Thymus (tissue), 11 donors: ENCODE data around the gene IRX5. TPM values are rescaled to one million over a fixed set of nuclear protein-coding genes. Genes with fewer than 3 reads are reported as not detected.

Experiments
- DNase-seq, 9 donors: peaks; one replicate each; pipeline ENCODE4 v3.0.0-alpha.2; 2013; ENCODE audit warnings: low spot score in 9 of 9, low read depth in 6 of 9, missing footprints in 1 of 9
- H3K27ac ChIP-seq, 2 donors: one replicate each; pipeline ENCODE4 v1.5.1; 2013; ENCODE audit warnings: control low read depth in 1 of 2, low read depth in 1 of 2, low read length in 1 of 2, mild to moderate bottlenecking in 1 of 2, moderate library complexity in 1 of 2
- H3K27me3 ChIP-seq, 2 donors: one replicate each; pipeline ENCODE4 v1.5.1; 2013; ENCODE audit warnings: low read length in 1 of 2; ENCODE audit not compliant: control insufficient read depth in 2 of 2, insufficient read depth in 1 of 2
- H3K36me3 ChIP-seq, 2 donors: one replicate each; pipeline ENCODE4 v1.5.1; 2013; ENCODE audit warnings: low read length in 1 of 2, mild to moderate bottlenecking in 1 of 2, moderate library complexity in 1 of 2; ENCODE audit not compliant: control insufficient read depth in 2 of 2, insufficient read depth in 2 of 2
- H3K4me1 ChIP-seq, 2 donors: one replicate each; pipeline ENCODE4 v1.5.1; 2013; ENCODE audit warnings: low read length in 2 of 2; ENCODE audit not compliant: control insufficient read depth in 2 of 2, insufficient read depth in 2 of 2
- H3K4me3 ChIP-seq, 2 donors: one replicate each; pipeline ENCODE4 v1.5.1; 2013; ENCODE audit warnings: low read length in 2 of 2, control low read depth in 1 of 2, mild to moderate bottlenecking in 1 of 2
- H3K9me3 ChIP-seq, 2 donors: one replicate each; pipeline ENCODE4 v1.5.1; 2013; ENCODE audit warnings: low read length in 1 of 2, mild to moderate bottlenecking in 1 of 2; ENCODE audit not compliant: control insufficient read depth in 2 of 2, insufficient read depth in 1 of 2
- WGBS: extraction: QIAGEN DNeasy Blood & Tissue Kit; methylation state at CpG from one replicate; pipeline ENCODE4 v1.1.7; 2013; 5-methylcytosine and 5-hydroxymethylcytosine counted together
- polyA plus RNA-seq: library from polyadenylated mRNA; stranded (reverse); fragments of 200-250 nt; gene quantifications from one replicate; pipeline ENCODE4 v1.2.3, GENCODE V29; 2013
- total RNA-seq: library from RNA; stranded (reverse); fragments of 120-200 nt; gene quantifications from one replicate; pipeline ENCODE4 v1.2.4, GENCODE V29; 2013
- donor health status: healthy.

The IRX5 gene
- total and polyA plus RNA-seq, 2 donors = 0.61 to 0.87 TPM

GRCh38 chr16:54928411-54929089 lies 2.1 kb upstream of the IRX5 start:
- peaks cover 29 to 56% of the 10 kb centered on the region in 2 donors for H3K27me3 ChIP-seq
- peaks cover 26 to 32% of the 10 kb centered on the region in 2 donors for H3K4me1 ChIP-seq
- H3K36me3 ChIP-seq = no peaks in the 10 kb centered on the region
- H3K27ac ChIP-seq = no peak overlapping the region
- under 1% methylated on average over 98 of the region's 101 CpGs for WGBS
- peaks cover 1 to 2% of the 10 kb centered on the region in 2 donors for H3K9me3 ChIP-seq
- peak overlapping the region; percentile 56 to 74 for H3K4me3 ChIP-seq
- peak in 5 of 9 donors; percentile 46 to 78 (median 63) for DNase-seq

- no peaks in the 10 kb centered on the region for H3K36me3 ChIP-seq
- peaks cover 1 to 2% of the 10 kb centered on the region in 2 donors for H3K9me3 ChIP-seq
- peak; percentile 98 to 100 (median 99) for DNase-seq
- 1% methylated on average over 73 of the region's 73 CpGs for WGBS
- peaks cover 26 to 32% of the 10 kb centered on the region in 2 donors for H3K4me1 ChIP-seq
- peak overlapping the region; percentile 58 to 74 for H3K4me3 ChIP-seq
- H3K27me3 ChIP-seq = peaks cover 34 to 63% of the 10 kb centered on the region in 2 donors
- H3K27ac ChIP-seq = peak overlapping the region; percentile 1 to 77
Measured at GRCh38 chr16:54929090-54930004, 1.3 kb upstream of the IRX5 start.

GRCh38 chr16:54930869-54931119 lies 129 bp downstream of the IRX5 start:
- Histone ChIP-seq H3K9me3 (peaks cover 1 to 2% of the 10 kb centered on the region in 2 donors), H3K4me3 (peak overlapping the region; percentile 55 to 58), H3K36me3 (no peaks in the 10 kb centered on the region), H3K27ac (no peak overlapping the region), H3K27me3 (peaks cover 48 to 78% of the 10 kb centered on the region in 2 donors), H3K4me1 (peaks cover 26 to 32% of the 10 kb centered on the region in 2 donors)
- DNase-seq = no peak
- under 1% methylated on average over 22 of the region's 24 CpGs for WGBS

GRCh38 chr16:54931120-54932014 lies 702 bp downstream of the IRX5 start:
- peaks cover 54 to 80% of the 10 kb centered on the region in 2 donors for H3K27me3 ChIP-seq
- H3K4me1 ChIP-seq = peaks cover 30 to 32% of the 10 kb centered on the region in 2 donors
- WGBS = 4% methylated on average over 91 of the region's 91 CpGs
- DNase-seq = peak in 4 of 9 donors; percentile 27 to 68 (median 40)
- peaks cover 1 to 2% of the 10 kb centered on the region in 2 donors for H3K9me3 ChIP-seq
- peak overlapping the region; percentile 41 to 55 for H3K4me3 ChIP-seq
- no peak overlapping the region for H3K27ac ChIP-seq
- H3K36me3 ChIP-seq = no peaks in the 10 kb centered on the region

GRCh38 chr16:54932021-54932660 lies 1.5 kb downstream of the IRX5 start:
- WGBS = 13% methylated on average over 48 of the region's 48 CpGs
- peaks cover 1 to 2% of the 10 kb centered on the region in 2 donors for H3K9me3 ChIP-seq
- DNase-seq = peak in 3 of 9 donors; percentile 2 to 22 (median 15)
- H3K27ac ChIP-seq = no peak overlapping the region
- H3K4me3 ChIP-seq = peak overlapping the region; percentile 41 to 55
- peaks cover 35 to 38% of the 10 kb centered on the region in 2 donors for H3K4me1 ChIP-seq
- no peaks in the 10 kb centered on the region for H3K36me3 ChIP-seq
- H3K27me3 ChIP-seq = peaks cover 59 to 83% of the 10 kb centered on the region in 2 donors

- H3K27me3 ChIP-seq = peaks cover 65 to 85% of the 10 kb centered on the region in 2 donors
- peaks cover 1 to 2% of the 10 kb centered on the region in 2 donors for H3K9me3 ChIP-seq
- H3K27ac ChIP-seq = no peak overlapping the region
- no peaks in the 10 kb centered on the region for H3K36me3 ChIP-seq
- 6% methylated on average over 52 of the region's 52 CpGs for WGBS
- peak in 1 of 9 donors; percentile 14 for DNase-seq
- H3K4me3 ChIP-seq = peak overlapping the region; percentile 41 to 55
- peaks cover 36 to 44% of the 10 kb centered on the region in 2 donors for H3K4me1 ChIP-seq
Measured at GRCh38 chr16:54932737-54933254, 2.1 kb downstream of the IRX5 start.

GRCh38 chr16:54933281-54934011 lies 2.8 kb downstream of the IRX5 start:
- 10% methylated on average over 68 of the region's 68 CpGs for WGBS
- H3K4me3 ChIP-seq = peak overlapping the region in 1 of 2 donors; percentile 55
- H3K36me3 ChIP-seq = no peaks in the 10 kb centered on the region
- no peak overlapping the region for H3K27ac ChIP-seq
- DNase-seq = peak in 2 of 9 donors; percentile 14 to 20
- peaks cover 33 to 49% of the 10 kb centered on the region in 2 donors for H3K4me1 ChIP-seq
- peaks cover 1 to 2% of the 10 kb centered on the region in 2 donors for H3K9me3 ChIP-seq
- H3K27me3 ChIP-seq = peaks cover 72 to 89% of the 10 kb centered on the region in 2 donors
